GM06990 (cell line): ENCODE measurements around the gene SC5D.

Experiments
- DNase-seq: peaks from one replicate; pipeline ENCODE4 v3.0.0-alpha.2; 2011; ENCODE audit not compliant: insufficient read length; ENCODE audit errors: extremely low read depth
- H3K27me3 ChIP-seq: replicated peaks from 2 replicates; pipeline ENCODE4 v1.6.0; 2011; ENCODE audit warnings: low read length; ENCODE audit not compliant: control insufficient read depth, insufficient read depth
- H3K36me3 ChIP-seq: 2 replicates; pipeline ENCODE4 v1.5.1; 2011; ENCODE audit warnings: low read length; ENCODE audit not compliant: control insufficient read depth, insufficient read depth
- H3K4me3 ChIP-seq: replicated peaks from 2 replicates; pipeline ENCODE4 v1.5.1; 2011; ENCODE audit warnings: low read depth, mild to moderate bottlenecking, control low read depth, low read length
- CTCF ChIP-seq: IDR thresholded peaks from 2 replicates; pipeline ENCODE4 v1.5.1; 2011; ENCODE audit warnings: low read length, control low read depth, mild to moderate bottlenecking, inconsistent platforms; ENCODE audit not compliant: insufficient read depth, poor library complexity, severe bottlenecking

SC5D gene

GRCh38 chr11:121257289-121257688 lies 35.3 kb upstream of the SC5D start:
- no peak for TF ChIP-seq CTCF
- no peak for DNase-seq
- H3K4me3 ChIP-seq = no peak overlapping the region
- H3K27me3 ChIP-seq = 0 out of 2 replicates have a peak, but pooled peaks cover 1% of the 10 kb centered on the region
- no peaks in the 10 kb centered on the region for H3K36me3 ChIP-seq

GRCh38 chr11:121257976-121258375 lies 34.6 kb upstream of the SC5D start:
- Histone ChIP-seq H3K4me3 (no peak overlapping the region), H3K27me3 (0 out of 2 replicates have a peak, but pooled peaks cover 1% of the 10 kb centered on the region), H3K36me3 (no peaks in the 10 kb centered on the region)
- DNase-seq = no peak
- no peak for TF ChIP-seq CTCF

- H3K4me3 ChIP-seq = no peak overlapping the region
- TF ChIP-seq CTCF = no peak
- H3K27me3 ChIP-seq = no peaks in the 10 kb centered on the region; the same call in 1 of the 2 replicates
- no peaks in the 10 kb centered on the region for H3K36me3 ChIP-seq
- DNase-seq = no peak
Observed at GRCh38 chr11:121265586-121265985, 27.0 kb upstream of the SC5D start.

GRCh38 chr11:121268581-121268980 lies 24.0 kb upstream of the SC5D start:
- no peak for TF ChIP-seq CTCF
- Histone ChIP-seq H3K27me3 (no peaks in the 10 kb centered on the region; the same call in none of the 2 replicates), H3K36me3 (no peaks in the 10 kb centered on the region), H3K4me3 (no peak overlapping the region)
- DNase-seq = no peak

GRCh38 chr11:121270001-121270678 lies 22.4 kb upstream of the SC5D start:
- Histone ChIP-seq H3K4me3 (no peak overlapping the region), H3K27me3 (no peaks in the 10 kb centered on the region; the same call in none of the 2 replicates), H3K36me3 (no peaks in the 10 kb centered on the region)
- no peak for TF ChIP-seq CTCF
- DNase-seq = no peak
